H9 (cell line): Measurements from ENCODE around the gene HLTF. TPM values are rescaled to one million over a fixed set of nuclear protein-coding genes. Genes with fewer than 3 reads are reported as not detected.

Experiments
- DNase-seq: peaks from one replicate; pipeline ENCODE4 v3.0.0-alpha.2; 2017
- H2AFZ ChIP-seq: one replicate; pipeline ENCODE4 v1.6.1; 2013; ENCODE audit warnings: mild to moderate bottlenecking, low read length, control low read depth, moderate library complexity
- H2AK5ac ChIP-seq: 2 replicates; pipeline ENCODE4 v1.6.1; 2013; ENCODE audit warnings: low read length, control low read depth, mixed read lengths; ENCODE audit not compliant: insufficient read length
- H2BK120ac ChIP-seq: one replicate; pipeline ENCODE4 v1.6.1; 2013; ENCODE audit warnings: low read depth, mild to moderate bottlenecking, low read length, control low read depth, inconsistent platforms; ENCODE audit not compliant: poor library complexity, severe bottlenecking
- H2BK12ac ChIP-seq: 2 replicates; pipeline ENCODE4 v1.6.1; 2013; ENCODE audit warnings: low read length, control low read depth, mixed read lengths, low read depth; ENCODE audit not compliant: insufficient read length
- H2BK15ac ChIP-seq: 2 replicates; pipeline ENCODE4 v1.6.1; 2013; ENCODE audit warnings: low read depth, low read length, control low read depth
- H2BK20ac ChIP-seq: one replicate; pipeline ENCODE4 v1.6.1; 2013; ENCODE audit warnings: low read depth, mild to moderate bottlenecking, low read length, control low read depth, inconsistent platforms; ENCODE audit not compliant: poor library complexity, severe bottlenecking
- H2BK5ac ChIP-seq: 2 replicates; pipeline ENCODE4 v1.6.1; 2013; ENCODE audit warnings: low read length, control low read depth, mixed read lengths; ENCODE audit not compliant: insufficient read length
- H3K14ac ChIP-seq: 2 replicates; pipeline ENCODE4 v1.6.1; 2013; ENCODE audit warnings: low read length, control low read depth; ENCODE audit not compliant: insufficient read depth
- H3K18ac ChIP-seq: 2 replicates; pipeline ENCODE4 v1.6.1; 2013; ENCODE audit warnings: low read depth, mild to moderate bottlenecking, mixed read lengths, low read length, control low read depth; ENCODE audit not compliant: insufficient read length
- H3K23ac ChIP-seq: 2 replicates; pipeline ENCODE4 v1.6.1; 2013; ENCODE audit warnings: low read length, control low read depth, mixed read lengths, low read depth; ENCODE audit not compliant: insufficient read length
- H3K23me2 ChIP-seq: 2 replicates; pipeline ENCODE4 v1.6.1; 2013; ENCODE audit warnings: low read depth, mild to moderate bottlenecking, mixed read lengths, low read length, control low read depth; ENCODE audit not compliant: insufficient read length, poor library complexity, severe bottlenecking
- H3K27ac ChIP-seq: 2 replicates; pipeline ENCODE4 v1.5.1; 2013; ENCODE audit warnings: low read length, control low read depth, mixed read lengths, low read depth; ENCODE audit not compliant: insufficient read length
- H3K27me3 ChIP-seq: 2 replicates; pipeline ENCODE4 v1.6.1; 2013; ENCODE audit warnings: low read length, control low read depth, inconsistent platforms; ENCODE audit not compliant: insufficient read depth
- H3K4ac ChIP-seq: 2 replicates; pipeline ENCODE4 v1.6.1; 2013; ENCODE audit warnings: low read depth, mild to moderate bottlenecking, control low read depth, inconsistent platforms, low read length, moderate library complexity
- H3K4me1 ChIP-seq: 2 replicates; pipeline ENCODE4 v1.6.1; 2013; ENCODE audit warnings: low read length, control low read depth, inconsistent platforms; ENCODE audit not compliant: insufficient read depth
- H3K4me2 ChIP-seq: 2 replicates; pipeline ENCODE4 v1.6.1; 2013; ENCODE audit warnings: low read length, control low read depth, mixed read lengths; ENCODE audit not compliant: insufficient read length, insufficient read depth
- H3K56ac ChIP-seq: 2 replicates; pipeline ENCODE4 v1.6.1; 2013; ENCODE audit warnings: low read depth, mild to moderate bottlenecking, mixed read lengths, low read length, control low read depth; ENCODE audit not compliant: insufficient read length
- H3K79me1 ChIP-seq: 2 replicates; pipeline ENCODE4 v1.6.1; 2013; ENCODE audit warnings: low read depth, mild to moderate bottlenecking, moderate library complexity, low read length, control low read depth, inconsistent platforms; ENCODE audit not compliant: insufficient read depth, poor library complexity, severe bottlenecking
- H3K79me2 ChIP-seq: 2 replicates; pipeline ENCODE4 v1.6.1; 2013; ENCODE audit warnings: low read length, control low read depth, inconsistent platforms; ENCODE audit not compliant: insufficient read depth
- H3K9ac ChIP-seq: 2 replicates; pipeline ENCODE4 v1.6.1; 2013; ENCODE audit warnings: low read length, control low read depth, mixed read lengths; ENCODE audit not compliant: insufficient read length; ENCODE audit errors: extremely low read depth
- H3K9me3 ChIP-seq: one replicate; pipeline ENCODE4 v1.6.1; 2013; ENCODE audit warnings: low read depth, low read length, inconsistent platforms; ENCODE audit not compliant: control insufficient read depth
- H3T11ph ChIP-seq: one replicate; pipeline ENCODE4 v1.6.1; 2013; ENCODE audit warnings: mild to moderate bottlenecking, low read length, control low read depth, inconsistent platforms
- H4K20me1 ChIP-seq: one replicate; pipeline ENCODE4 v1.6.1; 2013; ENCODE audit not compliant: control insufficient read depth, insufficient read length, insufficient read depth
- H4K5ac ChIP-seq: 2 replicates; pipeline ENCODE4 v1.6.1; 2013; ENCODE audit warnings: low read depth, mild to moderate bottlenecking, mixed read lengths, low read length, control low read depth; ENCODE audit not compliant: insufficient read length
- H4K8ac ChIP-seq: replicated peaks from 2 replicates; pipeline ENCODE4 v1.6.1; 2013; ENCODE audit warnings: low read length, control low read depth, mixed read lengths, low read depth; ENCODE audit not compliant: insufficient read length
- H4K91ac ChIP-seq: 2 replicates; pipeline ENCODE4 v1.6.1; 2013; ENCODE audit warnings: low read depth, mild to moderate bottlenecking, moderate library complexity, mixed read lengths, low read length, control low read depth; ENCODE audit not compliant: insufficient read length
- H3K27ac Mint-ChIP-seq, 3 experiments: 2 replicates in 2 of 3; 3 replicates in 1 of 3; pipeline ENCODE4 v1.8.0; 2020 to 2021; ENCODE audit warnings: mixed read lengths in 3 of 3, mild to moderate bottlenecking in 1 of 3, moderate library complexity in 1 of 3
- H3K27me3 Mint-ChIP-seq: 2 replicates; pipeline ENCODE4 v1.8.0; 2021; ENCODE audit warnings: low read depth, mild to moderate bottlenecking, moderate library complexity, mixed read lengths
- H3K36me3 Mint-ChIP-seq, 3 experiments: 2 replicates in 2 of 3; 3 replicates in 1 of 3; pipeline ENCODE4 v1.8.0; 2020 to 2021; ENCODE audit warnings: low read depth in 3 of 3, mixed read lengths in 3 of 3; ENCODE audit not compliant: insufficient read depth in 1 of 3
- H3K4me1 Mint-ChIP-seq, 2 experiments: 2 replicates each; pipeline ENCODE4 v1.8.0; 2020; ENCODE audit warnings: mixed read lengths in 2 of 2
- H3K4me3 Mint-ChIP-seq, 2 experiments: 2 replicates in 1 of 2; 3 replicates in 1 of 2; pipeline ENCODE4 v1.8.0; 2020 to 2021; ENCODE audit warnings: mild to moderate bottlenecking in 2 of 2, mixed read lengths in 2 of 2, moderate library complexity in 1 of 2
- H3K9me3 Mint-ChIP-seq, 2 experiments: 2 replicates in 1 of 2; 3 replicates in 1 of 2; pipeline ENCODE4 v1.8.0; 2020; ENCODE audit warnings: mild to moderate bottlenecking in 2 of 2, mixed read lengths in 2 of 2, moderate library complexity in 1 of 2
- CTCF ChIP-seq: fragments of 200-600 bp; sonication (generic); conservative IDR thresholded peaks from 3 replicates; pipeline ENCODE4 v1.8.0; 2021; ENCODE audit warnings: antibody characterized with exemption, mild to moderate bottlenecking
- WGBS: extraction: QIAGEN DNeasy Blood & Tissue Kit; methylation state at CpG from one replicate; pipeline ENCODE4 v1.1.7; 2013; ENCODE audit warnings: missing lambda C conversion rate, low lambda C conversion rate, mixed read lengths; ENCODE audit not compliant: insufficient read length; ENCODE audit errors: extremely low coverage; 5-methylcytosine and 5-hydroxymethylcytosine counted together
- total RNA-seq: library from RNA; stranded (reverse); gene quantifications from 2 replicates; pipeline ENCODE4 v1.2.1, GENCODE V29; 2021

Gene HLTF
- total RNA-seq, 1 experiment from 2014 or later, result 41.5 TPM

- no peak for DNase-seq
- Histone ChIP-seq H3K56ac (no peak overlapping the region), H3K27ac (no peak overlapping the region), H3K27me3 (no peaks in the 10 kb centered on the region), H2BK12ac (no peak overlapping the region), H3K23me2 (no peaks in the 10 kb centered on the region), H2AK5ac (no peak overlapping the region), H4K5ac (no peak overlapping the region), H3K14ac (no peak overlapping the region), H2BK20ac (no peak overlapping the region), H3K4ac (no peak overlapping the region), H3K23ac (no peak overlapping the region), H2BK5ac (no peak overlapping the region), H4K20me1 (no peaks in the 10 kb centered on the region), H2BK15ac (no peak overlapping the region), H2AFZ (no peak overlapping the region), H3T11ph (no peak overlapping the region), H2BK120ac (no peak overlapping the region), H3K4me2 (no peak overlapping the region), H3K4me1 (no peaks in the 10 kb centered on the region; the same call in 1 of the 2 replicates), H3K79me2 (no peaks in the 10 kb centered on the region), H3K9me3 (no peaks in the 10 kb centered on the region), H4K91ac (no peak overlapping the region), H3K79me1 (no peaks in the 10 kb centered on the region), H4K8ac (no peak overlapping the region), H3K9ac (no peak overlapping the region), H3K18ac (no peak overlapping the region)
- no peak for TF ChIP-seq CTCF
- Mint-ChIP-seq H3K27me3 (peaks cover 1% of the 10 kb centered on the region), H3K9me3 (peaks cover 12 to 18% of the 10 kb centered on the region in 2 experiments), H3K36me3 (peaks cover 0 to 19% (median 5%) of the 10 kb centered on the region in 3 experiments; a peak in 3 of 7 replicates), H3K4me3 (no peak overlapping the region), H3K4me1 (peaks cover 11 to 16% of the 10 kb centered on the region in 2 experiments), H3K27ac (no peak overlapping the region)
- no CpG with 5 or more reads among the region's 1 CpG for WGBS
Observed at GRCh38 chr3:149114458-149114857, 28.1 kb upstream of the HLTF start.
